ENCODE results near the gene STAT3.
"Not testable (repeated sequence)": the region's sequence is repeated elsewhere in the genome, so short reads cannot be mapped to it uniquely, and the experiment has no call there.

Gene STAT3

GRCh38 chr17:42303694-42304093 lies 84.5 kb downstream of the STAT3 start:
- H3K4me3 ChIP-seq (ENCODE audit: low read depth, low read length), result no peak overlapping the region
- no peak for DNase-seq (ENCODE audit: low read depth, low spot score)
- no peak for TF ChIP-seq CTCF (IDR thresholded peaks at IDR 0.05; ENCODE audit: insufficient read depth, low read length, missing control alignments)
- POLR2A ChIA-PET, result no interaction called here
- CTCF ChIA-PET, result interaction anchor here (1.0 to 4.2 kb wide), 3 partner anchors 9 to 18 kb away, joined by 3 to 14 read pairs (median 5); no protein-coding TSS in a partner anchor

GRCh38 chr17:42301022-42301421 lies 87.2 kb downstream of the STAT3 start:
- ChIA-PET POLR2A (no interaction called here), CTCF (interaction anchor here (1.2 to 4.2 kb wide), 2 partner anchors 11 to 21 kb away, joined by 6 to 14 read pairs; no protein-coding TSS in a partner anchor)
- TF ChIP-seq CTCF (IDR thresholded peaks at IDR 0.05; ENCODE audit: insufficient read depth, low read length, missing control alignments), result no peak

GRCh38 chr17:42299913-42300312 lies 88.3 kb downstream of the STAT3 start:
- POLR2A ChIA-PET; H3K4me3 ChIP-seq (ENCODE audit: low read depth, low read length); DNase-seq (ENCODE audit: low read depth, low spot score); CTCF ChIA-PET: not testable (repeated sequence)

More at GRCh38 chr17:42301022-42301421, 87.2 kb downstream of the STAT3 start:
- no peak overlapping the region for H3K4me3 ChIP-seq (ENCODE audit: low read depth, low read length)
- DNase-seq (ENCODE audit: low read depth, low spot score), result no peak

GRCh38 chr17:42299361-42299760 lies 88.9 kb downstream of the STAT3 start:
- POLR2A ChIA-PET; H3K4me3 ChIP-seq (ENCODE audit: low read depth, low read length); CTCF ChIA-PET; DNase-seq (ENCODE audit: low read depth, low spot score): not testable (repeated sequence)

- DNase-seq (ENCODE audit: low read depth, low spot score); POLR2A ChIA-PET: not testable (repeated sequence)
- CTCF ChIA-PET, result interaction anchor here (2.1 kb wide), 1 partner anchor 14 kb away, joined by 6 read pairs; no protein-coding TSS in a partner anchor
These were observed 90.5 kb downstream of the STAT3 start for GRCh38 chr17:42297775-42298174.

GRCh38 chr17:42296012-42296411 lies 92.2 kb downstream of the STAT3 start:
- TF ChIP-seq CTCF (IDR thresholded peaks at IDR 0.05; ENCODE audit: insufficient read depth, low read length, missing control alignments), result no peak
- no peak for DNase-seq (ENCODE audit: low read depth, low spot score)
- ChIA-PET CTCF (interaction anchor here (2.5 kb wide), 1 partner anchor 16 kb away, joined by 13 read pairs; no protein-coding TSS in a partner anchor), POLR2A (no interaction called here)
- H3K4me3 ChIP-seq (ENCODE audit: low read depth, low read length), result no peak overlapping the region

More at GRCh38 chr17:42297775-42298174, 90.5 kb downstream of the STAT3 start:
- H3K4me3 ChIP-seq (ENCODE audit: low read depth, low read length), result not testable (repeated sequence)

GRCh38 chr17:42294469-42295398 lies 93.5 kb downstream of the STAT3 start:
- CTCF ChIA-PET, result interaction anchor here (0.8 to 2.5 kb wide), 5 partner anchors 9 to 28 kb away, joined by 3 to 13 read pairs (median 4); no protein-coding TSS in a partner anchor
- POLR2A ChIA-PET, result interaction anchor here (1.6 kb wide), 1 partner anchor 128 kb away, joined by 5 read pairs; the partner anchor contains the start of gene CAVIN1
- DNase-seq (ENCODE audit: low read depth, low spot score), result no peak
- no peak for TF ChIP-seq CTCF (IDR thresholded peaks at IDR 0.05; ENCODE audit: insufficient read depth, low read length, missing control alignments)
- H3K4me3 ChIP-seq (ENCODE audit: low read depth, low read length), result no peak overlapping the region
